Caco-2 (cell line): ENCODE data around the gene PAFAH1B2. TPM values are rescaled to one million over a fixed set of nuclear protein-coding genes. Genes with fewer than 3 reads are reported as not detected.

ENCODE experiments used
- BruUV-seq: library from RNA; stranded (reverse); fragments of 400-500 nt; replicated peaks from 2 replicates; lab custom pipeline; 2021; lab: Mats Ljungman, UMichigan
- CTCF ChIA-PET: fragments of 300-600 bp; sonication (Branson Sonifier 250); formaldehyde crosslinking; loops from one replicate; lab custom pipeline; 2022; ENCODE audit warnings: antibody characterized with exemption; lab: Charles Lee
- POLR2A ChIA-PET: fragments of 300-600 bp; sonication (Branson Sonifier 250); formaldehyde crosslinking; loops from one replicate; lab custom pipeline; 2022; ENCODE audit warnings: antibody characterized with exemption; lab: Charles Lee
- DNase-seq, 2 experiments: peaks; one replicate each; pipeline versions ENCODE4 v3.0.0 to v3.0.0-alpha.2; 2020 to 2022
- H3K27me3 ChIP-seq: replicated peaks from 2 replicates; pipeline ENCODE4 v1.6.0; 2011; ENCODE audit warnings: low read length; ENCODE audit not compliant: control insufficient read depth, insufficient read depth
- H3K36me3 ChIP-seq: 2 replicates; pipeline ENCODE4 v1.5.1; 2011; ENCODE audit warnings: low read length; ENCODE audit not compliant: control insufficient read depth, insufficient read depth
- H3K4me1 ChIP-seq: fragments of 250-450 bp; sonication (Bioruptor Pico); 2 replicates; pipeline ENCODE4 v1.5.1; 2020; ENCODE audit warnings: mild to moderate bottlenecking
- H3K4me3 ChIP-seq: 2 replicates; pipeline ENCODE4 v1.5.1; 2011; ENCODE audit warnings: low read depth, mild to moderate bottlenecking, control low read depth, low read length
- H3K9me3 ChIP-seq: fragments of 250-450 bp; sonication (Bioruptor Pico); 2 replicates; pipeline ENCODE4 v1.5.1; 2020; ENCODE audit warnings: mild to moderate bottlenecking, moderate library complexity
- H3K27ac Mint-ChIP-seq: one replicate; pipeline ENCODE4 v1.8.0; 2022; ENCODE audit warnings: mixed read lengths; ENCODE audit not compliant: unreplicated experiment
- H3K27me3 Mint-ChIP-seq: one replicate; pipeline ENCODE4 v1.8.0; 2022; ENCODE audit warnings: mixed read lengths; ENCODE audit not compliant: insufficient read depth, unreplicated experiment
- H3K36me3 Mint-ChIP-seq: one replicate; pipeline ENCODE4 v1.8.0; 2022; ENCODE audit warnings: mild to moderate bottlenecking, mixed read lengths; ENCODE audit not compliant: insufficient read depth, unreplicated experiment
- H3K4me1 Mint-ChIP-seq: one replicate; pipeline ENCODE4 v1.8.0; 2022; ENCODE audit warnings: low read depth, mixed read lengths; ENCODE audit not compliant: unreplicated experiment
- H3K4me3 Mint-ChIP-seq: one replicate; pipeline ENCODE4 v1.8.0; 2022; ENCODE audit warnings: mild to moderate bottlenecking, moderate library complexity, mixed read lengths; ENCODE audit not compliant: unreplicated experiment
- H3K9me3 Mint-ChIP-seq: one replicate; pipeline ENCODE4 v1.8.0; 2022; ENCODE audit warnings: mixed read lengths; ENCODE audit not compliant: unreplicated experiment
- CTCF ChIP-seq, 2 experiments: fragments of 200-600 bp in 1 of 2; IDR thresholded peaks; 1 replicate in 1 of 2; 2 replicates in 1 of 2; pipeline versions ENCODE4 v1.5.1 to v1.8.0; 2011 to 2022; ENCODE audit warnings: antibody characterized with exemption in 1 of 2, control low read depth in 1 of 2, inconsistent platforms in 1 of 2, low read depth in 1 of 2, low read length in 1 of 2, mild to moderate bottlenecking in 1 of 2, moderate library complexity in 1 of 2; ENCODE audit not compliant: insufficient read depth in 1 of 2, severe bottlenecking in 1 of 2, unreplicated experiment in 1 of 2
- intact Hi-C: fragments of 100-400 bp; cut with micrococcal nuclease; formaldehyde crosslinking; loops from one replicate; pipeline ENCODE4 v1.10.0; 2022; ENCODE audit not compliant: unreplicated experiment
- total RNA-seq: library from RNA; stranded (reverse); gene quantifications from 2 replicates; pipeline ENCODE4 v1.2.3, GENCODE V29; 2022

Gene PAFAH1B2
- total RNA-seq, 1 experiment from 2014 or later = 167 TPM

- peaks cover 8% of the 10 kb centered on the region; the same call in 1 of the 2 replicates for H3K4me1 ChIP-seq
- BruUV-seq = no TSS peak
- H3K4me3 ChIP-seq = no peak overlapping the region
- H3K9me3 ChIP-seq = no peaks in the 10 kb centered on the region
- H3K9me3 Mint-ChIP-seq = no peaks in the 10 kb centered on the region
- no peak overlapping the region for H3K4me3 Mint-ChIP-seq
- intact Hi-C loops = no loop called here
- H3K27me3 ChIP-seq = no peaks in the 10 kb centered on the region
- peaks cover 8% of the 10 kb centered on the region for H3K36me3 ChIP-seq
- H3K27me3 Mint-ChIP-seq = no peaks in the 10 kb centered on the region
- H3K36me3 Mint-ChIP-seq = peaks cover 77% of the 10 kb centered on the region
- no peak for TF ChIP-seq CTCF (IDR thresholded peaks at IDR 0.05; ENCODE audit: insufficient read depth in 1 of 2, low read depth in 1 of 2, low read length in 1 of 2, severe bottlenecking in 1 of 2, unreplicated experiment in 1 of 2)
- CTCF ChIA-PET = interaction anchor here (0.7 kb wide), 1 partner anchor 11 kb away, joined by 5 read pairs; no protein-coding TSS in a partner anchor
- peaks cover 5% of the 10 kb centered on the region for H3K4me1 Mint-ChIP-seq
- no peak for DNase-seq
- POLR2A ChIA-PET = interaction anchor here (0.9 kb wide), 1 partner anchor 10 kb away, joined by 6 read pairs; no protein-coding TSS in a partner anchor
- peak overlapping the region; percentile 4 for H3K27ac Mint-ChIP-seq
Observed at GRCh38 chr11:117212697-117213355, 68.7 kb downstream of the PAFAH1B2 start.

- POLR2A ChIA-PET = no interaction called here
- peaks cover 17% of the 10 kb centered on the region for H3K4me1 ChIP-seq
- peaks cover 14% of the 10 kb centered on the region for H3K36me3 ChIP-seq
- Mint-ChIP-seq H3K27me3 (no peaks in the 10 kb centered on the region), H3K4me1 (peaks cover 1% of the 10 kb centered on the region), H3K4me3 (no peak overlapping the region), H3K9me3 (no peaks in the 10 kb centered on the region), H3K27ac (no peak overlapping the region), H3K36me3 (peaks cover 82% of the 10 kb centered on the region)
- H3K4me3 ChIP-seq = no peak overlapping the region
- no peak for DNase-seq
- BruUV-seq = no TSS peak
- intact Hi-C loops = no loop called here
- H3K9me3 ChIP-seq = no peaks in the 10 kb centered on the region
- H3K27me3 ChIP-seq = no peaks in the 10 kb centered on the region
- no peak for TF ChIP-seq CTCF (IDR thresholded peaks at IDR 0.05; ENCODE audit: insufficient read depth in 1 of 2, low read depth in 1 of 2, low read length in 1 of 2, severe bottlenecking in 1 of 2, unreplicated experiment in 1 of 2)
- CTCF ChIA-PET = no interaction called here
Observed at GRCh38 chr11:117214404-117215110, 70.5 kb downstream of the PAFAH1B2 start.

- H3K4me3 Mint-ChIP-seq = no peak overlapping the region
- DNase-seq = no peak
- H3K4me3 ChIP-seq = no peak overlapping the region
- H3K36me3 Mint-ChIP-seq = peaks cover 77% of the 10 kb centered on the region
- BruUV-seq = TSS peak; percentile 4
- intact Hi-C loops = no loop called here
- H3K27me3 Mint-ChIP-seq = no peaks in the 10 kb centered on the region
- H3K36me3 ChIP-seq = peaks cover 14% of the 10 kb centered on the region
- no peaks in the 10 kb centered on the region for H3K9me3 ChIP-seq
- H3K27me3 ChIP-seq = no peaks in the 10 kb centered on the region
- no peak overlapping the region for H3K27ac Mint-ChIP-seq
- CTCF ChIA-PET = interaction anchor here (0.6 kb wide), 1 partner anchor 92 kb away, joined by 3 read pairs; no protein-coding TSS in a partner anchor
- peaks cover 30% of the 10 kb centered on the region for H3K4me1 ChIP-seq
- TF ChIP-seq CTCF (IDR thresholded peaks at IDR 0.05; ENCODE audit: insufficient read depth in 1 of 2, low read depth in 1 of 2, low read length in 1 of 2, severe bottlenecking in 1 of 2, unreplicated experiment in 1 of 2) = no peak
- H3K9me3 Mint-ChIP-seq = no peaks in the 10 kb centered on the region
- POLR2A ChIA-PET = no interaction called here
- peaks cover 22% of the 10 kb centered on the region for H3K4me1 Mint-ChIP-seq
Observed at GRCh38 chr11:117217141-117218084, 73.3 kb downstream of the PAFAH1B2 start.
